Measurements from ENCODE around the gene RTEL1.

Gene RTEL1

DNA sequence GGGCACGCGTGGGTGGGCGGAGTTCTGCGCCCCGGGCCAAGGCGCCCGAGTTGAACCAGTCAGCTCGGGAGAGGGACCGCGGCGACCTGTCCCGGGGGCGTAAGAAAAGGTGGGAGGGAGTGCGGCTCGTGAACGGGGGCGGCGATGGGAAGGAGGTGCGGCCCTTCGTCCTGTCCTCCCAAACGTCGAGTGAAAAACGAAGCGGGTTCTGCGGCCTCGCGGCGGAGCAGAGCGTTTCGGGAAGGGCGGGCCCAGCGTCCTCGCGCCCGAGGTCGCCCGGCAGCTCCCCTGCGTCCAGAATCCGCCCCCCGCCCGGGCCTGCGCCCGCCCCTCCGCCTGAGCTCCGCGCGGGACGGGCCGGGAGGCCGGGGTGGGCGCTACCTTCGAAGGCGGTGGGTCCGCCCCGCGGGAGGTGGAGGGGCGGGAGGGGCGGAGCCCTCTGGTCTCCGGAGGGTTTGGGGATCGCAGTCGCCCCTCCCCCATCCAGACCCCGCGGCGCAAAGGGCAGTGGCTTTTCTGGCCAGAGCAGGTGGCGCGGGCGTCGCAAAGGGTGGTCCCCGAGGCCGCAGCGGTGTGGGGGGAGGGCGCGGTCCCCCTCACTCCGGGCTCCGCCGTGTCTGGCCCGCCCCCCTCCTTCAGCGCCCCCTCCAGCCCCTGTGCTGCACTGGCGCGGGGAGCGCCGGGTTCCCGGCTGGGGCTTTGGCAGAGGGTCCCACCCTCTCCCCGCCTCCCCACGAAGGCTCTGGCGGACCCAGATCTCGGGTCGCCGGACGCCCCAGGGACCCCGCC is 5.7 kb upstream of the RTEL1 start:
- H3K27ac ChIP-seq (ENCODE audit: low read length), result no peak overlapping the region
- peaks cover 57% of the 10 kb centered on the region for H3K27me3 ChIP-seq (replicated peaks; ENCODE audit: insufficient read depth, low read length)
- no peak overlapping the region for H3K4me3 ChIP-seq (ENCODE audit: low read length)
- no peaks in the 10 kb centered on the region for H3K9me3 ChIP-seq (replicated peaks; ENCODE audit: insufficient read depth, low read length)
- H3K36me3 ChIP-seq (replicated peaks; ENCODE audit: insufficient read depth, low read length), result no peaks in the 10 kb centered on the region
- TF ChIP-seq EZH2phosphoT487 (IDR thresholded peaks at IDR 0.05; ENCODE audit: low read length) (no peak), EZH2 (optimal IDR thresholded peaks at IDR 0.05; ENCODE audit: low read depth, low read length) (no peak)
- TF ChIP-seq, protein P1, sequence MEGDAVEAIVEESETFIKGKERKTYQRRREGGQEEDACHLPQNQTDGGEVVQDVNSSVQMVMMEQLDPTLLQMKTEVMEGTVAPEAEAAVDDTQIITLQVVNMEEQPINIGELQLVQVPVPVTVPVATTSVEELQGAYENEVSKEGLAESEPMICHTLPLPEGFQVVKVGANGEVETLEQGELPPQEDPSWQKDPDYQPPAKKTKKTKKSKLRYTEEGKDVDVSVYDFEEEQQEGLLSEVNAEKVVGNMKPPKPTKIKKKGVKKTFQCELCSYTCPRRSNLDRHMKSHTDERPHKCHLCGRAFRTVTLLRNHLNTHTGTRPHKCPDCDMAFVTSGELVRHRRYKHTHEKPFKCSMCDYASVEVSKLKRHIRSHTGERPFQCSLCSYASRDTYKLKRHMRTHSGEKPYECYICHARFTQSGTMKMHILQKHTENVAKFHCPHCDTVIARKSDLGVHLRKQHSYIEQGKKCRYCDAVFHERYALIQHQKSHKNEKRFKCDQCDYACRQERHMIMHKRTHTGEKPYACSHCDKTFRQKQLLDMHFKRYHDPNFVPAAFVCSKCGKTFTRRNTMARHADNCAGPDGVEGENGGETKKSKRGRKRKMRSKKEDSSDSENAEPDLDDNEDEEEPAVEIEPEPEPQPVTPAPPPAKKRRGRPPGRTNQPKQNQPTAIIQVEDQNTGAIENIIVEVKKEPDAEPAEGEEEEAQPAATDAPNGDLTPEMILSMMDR (IDR thresholded peaks at IDR 0.05; ENCODE audit: low read length), result no peak
- H3K9ac ChIP-seq (ENCODE audit: low read length), result no peak overlapping the region
- DNase-seq, result no peak
- H2AFZ ChIP-seq (ENCODE audit: low read length), result no peak overlapping the region
- H3K79me2 ChIP-seq (ENCODE audit: low read length), result no peaks in the 10 kb centered on the region
- H3K9me2 ChIP-seq (replicated peaks; ENCODE audit: insufficient read depth, low read length), result no peaks in the 10 kb centered on the region
- H3K4me2 ChIP-seq (ENCODE audit: low read depth, low read length), result no peak overlapping the region
- no peaks in the 10 kb centered on the region for H4K20me1 ChIP-seq (ENCODE audit: insufficient read depth, low read length)
- H3F3A ChIP-seq (ENCODE audit: insufficient read depth, low read length), result no peaks in the 10 kb centered on the region
- no peaks in the 10 kb centered on the region for H3K4me1 ChIP-seq (ENCODE audit: low read length)

DNA sequence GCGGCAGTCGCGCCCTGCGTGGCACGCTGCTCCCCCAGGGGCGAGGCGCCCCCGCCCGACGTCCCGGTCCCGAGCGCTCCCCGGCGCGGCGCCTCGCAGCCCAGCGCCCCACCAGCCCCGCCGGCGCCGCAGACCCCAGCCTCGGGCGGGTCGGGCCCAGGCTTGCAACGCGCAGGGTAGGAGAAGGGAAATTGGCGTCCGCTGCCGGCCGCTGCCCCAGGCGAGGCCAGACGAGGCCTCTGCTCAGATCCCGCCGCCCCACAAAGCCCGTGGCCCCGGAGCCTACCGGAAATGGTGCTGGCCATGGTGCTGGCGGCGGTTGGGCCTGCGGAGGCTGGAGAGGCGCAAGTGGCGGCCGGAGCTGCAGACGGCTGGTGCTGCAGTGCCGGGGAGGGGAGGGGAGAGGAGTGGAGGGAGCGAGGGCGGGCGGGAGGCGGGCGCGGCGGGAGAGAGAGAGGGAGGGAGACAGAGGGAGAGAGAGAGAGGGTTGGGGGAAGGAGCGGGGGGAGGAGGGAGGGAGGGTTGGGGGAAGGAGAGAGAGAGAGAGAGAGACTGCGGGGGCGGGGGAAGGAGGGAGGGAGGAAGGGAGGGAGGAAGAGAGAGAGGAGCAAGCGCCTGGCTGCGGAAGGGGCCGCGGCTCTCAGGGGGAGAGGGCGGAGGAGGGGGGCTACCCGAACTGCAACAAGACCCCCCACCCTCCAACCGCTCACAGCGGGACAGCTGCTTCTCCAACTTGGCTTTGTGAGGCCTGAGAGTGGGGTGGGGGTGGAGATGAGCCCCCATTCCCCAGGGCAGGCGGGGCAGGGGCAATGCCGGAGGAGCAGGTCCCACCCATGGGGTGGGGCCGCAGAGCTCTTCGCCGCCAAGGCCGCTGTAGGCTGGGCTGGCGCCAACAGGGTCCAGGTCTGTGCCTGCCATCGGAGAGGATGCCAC is 4.8 kb upstream of the RTEL1 start, which contains the start of gene STMN3:
STMN3 (minus strand) TSS at position 384 of the 933 bp plus-strand sequence; CDS start at position 305, 79 bp downstream.
- Histone ChIP-seq H3K36me3 (replicated peaks; ENCODE audit: insufficient read depth, low read length) (no peaks in the 10 kb centered on the region), H3K27ac (ENCODE audit: low read length) (no peak within 1 kb of the TSS), H3F3A (ENCODE audit: insufficient read depth, low read length) (no peaks in the 10 kb centered on the region), H4K20me1 (ENCODE audit: insufficient read depth, low read length) (no peaks in the 10 kb centered on the region), H3K9me3 (replicated peaks; ENCODE audit: insufficient read depth, low read length) (no peaks in the 10 kb centered on the region), H2AFZ (ENCODE audit: low read length) (no peak within 1 kb of the TSS), H3K4me1 (ENCODE audit: low read length) (no peaks in the 10 kb centered on the region), H3K27me3 (replicated peaks; ENCODE audit: insufficient read depth, low read length) (peaks cover 53% of the 10 kb centered on the region), H3K9me2 (replicated peaks; ENCODE audit: insufficient read depth, low read length) (no peaks in the 10 kb centered on the region), H3K9ac (ENCODE audit: low read length) (no peak within 1 kb of the TSS), H3K79me2 (ENCODE audit: low read length) (no peaks in the 10 kb centered on the region), H3K4me2 (ENCODE audit: low read depth, low read length) (no peak within 1 kb of the TSS), H3K4me3 (ENCODE audit: low read length) (no peak within 1 kb of the TSS)
- peak; percentile 70 for DNase-seq
- TF ChIP-seq EZH2 (optimal IDR thresholded peaks at IDR 0.05; ENCODE audit: low read depth, low read length) (no peak), EZH2phosphoT487 (IDR thresholded peaks at IDR 0.05; ENCODE audit: low read length) (no peak)
- TF ChIP-seq, protein P1 (IDR thresholded peaks at IDR 0.05; ENCODE audit: low read length), result no peak

DNA sequence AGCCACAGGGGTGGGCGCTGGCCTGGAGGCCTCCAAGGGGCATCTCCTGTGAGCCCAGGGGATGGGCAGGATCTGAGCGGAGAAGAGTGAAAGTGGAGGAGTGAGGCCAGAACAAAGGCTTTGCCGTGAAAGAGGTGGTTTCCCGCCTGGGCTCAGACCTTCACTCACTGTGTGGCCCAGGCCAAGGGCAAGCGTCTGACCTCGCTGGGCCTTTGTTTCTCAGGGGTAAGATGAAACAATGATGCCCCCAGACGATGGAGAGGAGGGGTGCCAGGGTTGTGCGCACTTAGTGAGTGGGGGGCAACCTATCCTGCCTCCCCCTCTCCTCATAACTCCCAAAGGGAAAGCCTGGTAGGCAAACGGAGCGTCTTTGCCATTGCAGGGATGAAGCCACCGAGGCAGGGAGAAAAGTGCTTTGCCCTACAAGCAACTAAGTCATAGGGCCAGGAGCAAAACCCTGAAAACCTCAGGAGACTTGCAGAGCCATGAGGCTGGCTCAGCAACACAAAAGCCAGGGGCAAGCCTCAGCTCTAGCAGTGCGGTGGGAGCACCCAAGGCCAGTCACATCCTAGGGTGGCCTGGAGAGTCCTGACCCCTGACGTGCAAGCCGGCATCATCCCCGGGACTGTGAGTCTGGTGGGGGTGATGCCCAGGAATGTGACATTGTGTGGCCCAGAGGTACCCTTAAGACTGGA is 4.0 kb upstream of the RTEL1 start:
- Histone ChIP-seq H3K4me3 (ENCODE audit: low read length) (no peak overlapping the region), H3K27me3 (replicated peaks; ENCODE audit: insufficient read depth, low read length) (peaks cover 45% of the 10 kb centered on the region), H3K4me1 (ENCODE audit: low read length) (no peaks in the 10 kb centered on the region), H3K27ac (ENCODE audit: low read length) (no peak overlapping the region), H3K4me2 (ENCODE audit: low read depth, low read length) (no peak overlapping the region), H2AFZ (ENCODE audit: low read length) (no peak overlapping the region), H3K9me3 (replicated peaks; ENCODE audit: insufficient read depth, low read length) (no peaks in the 10 kb centered on the region), H3K9ac (ENCODE audit: low read length) (no peak overlapping the region), H3K79me2 (ENCODE audit: low read length) (peaks cover 7% of the 10 kb centered on the region), H3K36me3 (replicated peaks; ENCODE audit: insufficient read depth, low read length) (no peaks in the 10 kb centered on the region), H3K9me2 (replicated peaks; ENCODE audit: insufficient read depth, low read length) (no peaks in the 10 kb centered on the region), H4K20me1 (ENCODE audit: insufficient read depth, low read length) (no peaks in the 10 kb centered on the region), H3F3A (ENCODE audit: insufficient read depth, low read length) (no peaks in the 10 kb centered on the region)
- DNase-seq, result no peak
- no peak for TF ChIP-seq EZH2phosphoT487 (IDR thresholded peaks at IDR 0.05; ENCODE audit: low read length)
- TF ChIP-seq, protein P1 (IDR thresholded peaks at IDR 0.05; ENCODE audit: low read length), result no peak
- no peak for TF ChIP-seq EZH2 (optimal IDR thresholded peaks at IDR 0.05; ENCODE audit: low read depth, low read length)

All from MM.1S (cell line).